Measurements from ENCODE around the gene WDR87.
"Not testable (repeated sequence)": the region's sequence is repeated elsewhere in the genome, so short reads cannot be mapped to it uniquely, and the experiment has no call there.

WDR87 gene

DNA sequence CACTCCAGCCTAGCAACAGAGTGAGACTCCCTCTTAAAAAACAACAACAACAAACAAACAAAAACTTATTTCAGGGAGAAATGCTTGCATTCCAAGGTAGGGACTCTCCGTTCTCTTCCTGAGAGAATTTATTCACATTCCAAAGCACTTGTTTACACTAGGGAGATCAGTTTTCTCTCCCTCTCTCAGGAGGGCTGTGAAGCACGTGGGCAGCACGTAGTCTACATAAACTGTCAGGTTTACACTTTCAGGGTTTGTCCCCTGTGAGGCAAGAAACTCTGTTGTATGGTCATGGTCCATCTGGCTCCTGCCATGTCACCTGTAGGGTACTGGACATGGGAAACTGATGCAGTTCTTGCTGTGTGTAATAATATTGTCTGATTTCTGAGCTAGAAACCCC is 31.6 kb downstream of the WDR87 start:
- DNase-seq: no peak

GRCh38 chr19:37872383-37872782 is 34.0 kb downstream of the WDR87 start:
- DNase-seq: no peak

- DNase-seq: no peak
Measured at GRCh38 chr19:37869766-37870340, 36.5 kb downstream of the WDR87 start.

DNA sequence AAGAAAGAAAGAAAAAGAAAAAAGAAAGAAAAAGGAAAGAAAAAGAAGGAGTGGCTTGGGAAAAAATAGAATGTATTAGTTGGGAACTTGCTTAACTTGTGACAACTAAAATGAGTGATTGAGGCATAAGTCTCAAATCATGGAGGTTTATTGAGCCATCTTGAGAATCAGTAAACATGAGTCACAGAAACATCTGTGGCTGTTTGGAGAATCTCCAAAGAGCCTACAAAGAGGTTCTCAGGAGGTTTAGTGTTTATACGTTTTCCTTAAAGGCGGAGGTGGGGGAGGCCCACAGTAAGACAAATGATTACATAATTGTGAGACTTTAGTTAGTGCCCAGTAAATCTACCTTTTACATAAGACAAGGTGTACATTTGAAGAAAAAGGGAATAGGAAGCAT is 38.6 kb downstream of the WDR87 start:
- DNase-seq: no peak

- not testable (repeated sequence) for DNase-seq
Measured at GRCh38 chr19:37865930-37866329, 40.5 kb downstream of the WDR87 start.

GRCh38 chr19:37864501-37864900 is 41.9 kb downstream of the WDR87 start:
- no peak for DNase-seq

DNA sequence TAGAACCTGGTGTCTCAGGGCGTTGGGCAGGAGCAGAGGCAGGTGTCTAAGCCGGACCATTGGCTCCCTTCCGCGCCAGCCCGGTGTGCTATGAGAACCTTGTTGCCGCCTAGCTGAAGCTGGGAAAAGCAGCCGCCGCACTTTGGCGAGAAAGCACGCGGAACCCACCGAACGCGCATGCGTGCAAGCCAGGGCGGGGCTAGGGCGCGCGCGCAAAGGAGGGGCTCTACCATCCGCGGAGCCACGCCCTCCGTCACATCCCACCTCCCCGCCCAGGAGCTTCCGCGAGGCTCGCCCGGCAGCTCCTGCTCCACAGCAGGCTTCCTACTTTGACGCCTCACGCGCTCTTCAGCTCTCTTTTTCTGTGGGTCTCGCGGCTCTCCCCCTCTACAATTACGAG is 51.3 kb downstream of the WDR87 start:
- DNase-seq: no peak

- DNase-seq: no peak
Measured at GRCh38 chr19:37845932-37846331, 60.5 kb downstream of the WDR87 start.

Measured in NCI-H1417 treated with DMSO at 0.1 percent for 48 hours (cell line).